Spleen (tissue), 11 donors: ENCODE results near the gene MXRA7. TPM values are rescaled to one million over a fixed set of nuclear protein-coding genes. Genes with fewer than 3 reads are reported as not detected.

Experiments
- DNase-seq: peaks from one replicate; pipeline ENCODE4 v3.0.0-alpha.2; 2020
- H3K27ac ChIP-seq, 8 donors: fragments of 200-600 bp; sonication (generic) in 7 of 8; 1 replicate in 4 of 8; 2 replicates in 4 of 8; pipeline versions ENCODE4 v1.5.0 to v1.8.0; 2016 to 2021; ENCODE audit warnings: inconsistent platforms in 4 of 8, mild to moderate bottlenecking in 4 of 8, moderate library complexity in 1 of 8
- H3K27me3 ChIP-seq, 7 donors: fragments of 200-600 bp; sonication (generic) in 6 of 7; replicated peaks in 1 of 7; 1 replicate in 4 of 7; 2 replicates in 3 of 7; pipeline versions ENCODE4 v1.5.0 to v1.8.0; 2016 to 2021; ENCODE audit warnings: inconsistent platforms in 3 of 7, mild to moderate bottlenecking in 1 of 7
- H3K36me3 ChIP-seq, 6 donors: fragments of 200-600 bp; sonication (generic) in 5 of 6; 1 replicate in 4 of 6; 2 replicates in 2 of 6; pipeline versions ENCODE4 v1.5.0 to v1.8.0; 2016 to 2021; ENCODE audit warnings: inconsistent platforms in 2 of 6
- H3K4me1 ChIP-seq, 6 donors: fragments of 200-600 bp; sonication (generic) in 5 of 6; 1 replicate in 3 of 6; 2 replicates in 3 of 6; pipeline versions ENCODE4 v1.5.0 to v1.8.0; 2016 to 2021; ENCODE audit warnings: inconsistent platforms in 3 of 6
- H3K4me3 ChIP-seq, 8 donors: fragments of 200-600 bp; sonication (generic) in 7 of 8; 1 replicate in 4 of 8; 2 replicates in 4 of 8; pipeline versions ENCODE4 v1.5.0 to v1.8.0; 2016 to 2021; ENCODE audit warnings: inconsistent platforms in 4 of 8, mild to moderate bottlenecking in 4 of 8, moderate library complexity in 2 of 8
- H3K9me3 ChIP-seq, 8 donors: fragments of 200-600 bp; sonication (generic) in 7 of 8; 1 replicate in 4 of 8; 2 replicates in 4 of 8; pipeline versions ENCODE4 v1.5.0 to v1.8.0; 2016 to 2021; ENCODE audit warnings: inconsistent platforms in 4 of 8
- POLR2A ChIP-seq, 3 donors: fragments of 450-650 bp; IDR thresholded peaks; one replicate each; pipeline ENCODE4 v1.5.1; 2017; ENCODE audit warnings: antibody characterized with exemption in 3 of 3, mild to moderate bottlenecking in 1 of 3
- POLR2AphosphoS5 ChIP-seq, 3 donors: sonication (generic); formaldehyde crosslinking; IDR thresholded peaks; one replicate each; pipeline ENCODE4 v1.5.1; 2017; ENCODE audit warnings: antibody characterized with exemption in 3 of 3
- WGBS, 5 donors: extraction: QIAGEN DNeasy Blood & Tissue Kit in 3 of 5; methylation state at CpG; one replicate each; pipeline versions ENCODE4 v1.1.5 to v1.1.7; 2013 to 2018; 5-methylcytosine and 5-hydroxymethylcytosine counted together
- intact Hi-C: fragments of 100-400 bp; cut with DNase I; formaldehyde crosslinking; loops from one replicate; pipeline ENCODE4 v1.15.0; 2023; ENCODE audit warnings: low total_unique reads
- polyA plus RNA-seq, 3 donors: library from polyadenylated mRNA; stranded (reverse); fragments of 200-250 nt; gene quantifications; one replicate each; pipeline ENCODE4 v1.2.1, GENCODE V29; 2013
- total RNA-seq, 7 donors: library from RNA; depleted of rRNA in 3 of 7; stranded (reverse); fragments of >200 nt in 3 of 7; fragmentation: NEBNext Ultra II Directional in 4 of 7; extraction: Animal tissue kit (Norgen Biotek cat#: 25700) in 4 of 7; gene quantifications; one replicate each; pipeline versions ENCODE4 v1.1.0 to v1.2.1, GENCODE V29; 2016 to 2021
- TF ChIP-seq, protein P1 (sequence below), 11 experiments: fragments of 200-600 bp in 7 of 11; fragments of 450-650 bp in 4 of 11; sonication (generic) in 4 of 11; IDR thresholded peaks in 8 of 11; conservative IDR thresholded peaks in 3 of 11; 1 replicate in 7 of 11; 2 replicates in 4 of 11; pipeline versions ENCODE4 v1.4.0 to v1.8.0; 2016 to 2021; ENCODE audit warnings: antibody characterized with exemption in 11 of 11, inconsistent platforms in 4 of 11, mild to moderate bottlenecking in 1 of 11
- donor health status: healthy with polysubstance abuse.
- donor health status: DM: no; HTN: no; CAD: no; lungs with moderate emphysema.
- donor health status: DM: no; HTN: no; CAD: no.
- donor health status: Bipolar disorder and iron deficiency.
- donor health status: healthy.
- donor health status: DM: no; HTN: no; CAD: no.
- donor health status: DM: yes; HTN: yes; CAD: no.

The MXRA7 gene
- total and polyA plus RNA-seq, 10 donors, result 37.8 to 172 (median 117) TPM

DNA sequence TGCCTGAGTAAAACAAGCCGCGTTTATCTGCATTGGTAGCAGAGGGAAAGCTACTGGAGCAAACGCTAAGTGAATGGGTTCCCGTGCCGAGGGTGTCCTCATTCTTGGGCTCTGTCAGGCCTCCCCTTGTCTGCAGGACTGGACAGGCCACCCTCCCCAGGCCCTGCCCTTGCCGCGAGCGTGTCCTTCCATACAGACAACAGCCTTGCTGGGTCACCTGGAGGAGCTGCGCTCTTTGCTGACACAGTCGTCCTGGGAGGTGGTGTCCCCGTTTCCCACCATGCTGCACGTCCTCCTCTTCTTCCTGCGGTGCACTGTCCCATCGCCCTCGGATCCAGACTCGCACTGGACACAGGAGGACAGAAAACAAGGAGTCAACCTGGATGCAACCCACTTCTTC, 7.8 kb upstream of the MXRA7 start:
- peak; percentile 68 for DNase-seq
- TF ChIP-seq POLR2AphosphoS5 (IDR thresholded peaks at IDR 0.05) (peak in 1 of 3 donors; percentile 54), POLR2A (IDR thresholded peaks at IDR 0.05) (no peak)
- TF ChIP-seq, protein P1, sequence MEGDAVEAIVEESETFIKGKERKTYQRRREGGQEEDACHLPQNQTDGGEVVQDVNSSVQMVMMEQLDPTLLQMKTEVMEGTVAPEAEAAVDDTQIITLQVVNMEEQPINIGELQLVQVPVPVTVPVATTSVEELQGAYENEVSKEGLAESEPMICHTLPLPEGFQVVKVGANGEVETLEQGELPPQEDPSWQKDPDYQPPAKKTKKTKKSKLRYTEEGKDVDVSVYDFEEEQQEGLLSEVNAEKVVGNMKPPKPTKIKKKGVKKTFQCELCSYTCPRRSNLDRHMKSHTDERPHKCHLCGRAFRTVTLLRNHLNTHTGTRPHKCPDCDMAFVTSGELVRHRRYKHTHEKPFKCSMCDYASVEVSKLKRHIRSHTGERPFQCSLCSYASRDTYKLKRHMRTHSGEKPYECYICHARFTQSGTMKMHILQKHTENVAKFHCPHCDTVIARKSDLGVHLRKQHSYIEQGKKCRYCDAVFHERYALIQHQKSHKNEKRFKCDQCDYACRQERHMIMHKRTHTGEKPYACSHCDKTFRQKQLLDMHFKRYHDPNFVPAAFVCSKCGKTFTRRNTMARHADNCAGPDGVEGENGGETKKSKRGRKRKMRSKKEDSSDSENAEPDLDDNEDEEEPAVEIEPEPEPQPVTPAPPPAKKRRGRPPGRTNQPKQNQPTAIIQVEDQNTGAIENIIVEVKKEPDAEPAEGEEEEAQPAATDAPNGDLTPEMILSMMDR (IDR thresholded peaks at IDR 0.05 in 8 of 11, conservative IDR thresholded peaks at IDR 0.05 in 3 of 11), result no peak
- WGBS, 5 donors, result 90 to 98% (median 93%) methylated on average over 14 to 16 of the region's 16 CpGs
- H3K27ac ChIP-seq, result peak overlapping the region in 1 of 8 donors; percentile 89
- no peaks in the 10 kb centered on the region for H3K9me3 ChIP-seq
- intact Hi-C loops, result no loop called here
- H3K4me1 ChIP-seq, result peaks cover 13 to 85% (median 44%) of the 10 kb centered on the region in 6 donors
- H3K36me3 ChIP-seq, result peaks cover 5 to 97% (median 82%) of the 10 kb centered on the region in 6 donors
- H3K27me3 ChIP-seq, result no peaks in the 10 kb centered on the region
- H3K4me3 ChIP-seq, result no peak overlapping the region

GRCh38 chr17:76716839-76717215, 6.1 kb upstream of the MXRA7 start:
- Histone ChIP-seq H3K36me3 (peaks cover 5 to 94% (median 70%) of the 10 kb centered on the region in 6 donors), H3K27me3 (no peaks in the 10 kb centered on the region), H3K4me1 (peaks cover 13 to 84% (median 38%) of the 10 kb centered on the region in 6 donors), H3K9me3 (no peaks in the 10 kb centered on the region), H3K27ac (peak overlapping the region in 7 of 8 donors; percentile 72 to 92 (median 87)), H3K4me3 (peak overlapping the region in 1 of 8 donors; percentile 56)
- intact Hi-C loops, result no loop called here
- 49 to 83% (median 68%) methylated on average over 6 of the region's 6 CpGs for WGBS, 5 donors
- DNase-seq, result peak; percentile 24
- no peak for TF ChIP-seq POLR2AphosphoS5 (IDR thresholded peaks at IDR 0.05)
- TF ChIP-seq, protein P1 (IDR thresholded peaks at IDR 0.05 in 8 of 11, conservative IDR thresholded peaks at IDR 0.05 in 3 of 11), result no peak
- no peak for TF ChIP-seq POLR2A (IDR thresholded peaks at IDR 0.05)

- peak in 1 of 3 donors; percentile 86 for TF ChIP-seq POLR2AphosphoS5 (IDR thresholded peaks at IDR 0.05)
- no peak for TF ChIP-seq POLR2A (IDR thresholded peaks at IDR 0.05)
- peaks cover 14 to 86% (median 42%) of the 10 kb centered on the region in 6 donors for H3K4me1 ChIP-seq
- intact Hi-C loops, result no loop called here
- no peaks in the 10 kb centered on the region for H3K27me3 ChIP-seq
- H3K9me3 ChIP-seq, result no peaks in the 10 kb centered on the region
- DNase-seq, result peak; percentile 82
- peak overlapping the region in 1 of 8 donors; percentile 56 for H3K4me3 ChIP-seq
- H3K36me3 ChIP-seq, result peaks cover 5 to 88% (median 65%) of the 10 kb centered on the region in 6 donors
- H3K27ac ChIP-seq, result peak overlapping the region in 7 of 8 donors; percentile 72 to 92 (median 87)
- 38 to 74% (median 58%) methylated on average over 13 of the region's 13 CpGs for WGBS, 5 donors
These were observed 5.5 kb upstream of the MXRA7 start for GRCh38 chr17:76716146-76716838.

GRCh38 chr17:76715496-76715830, 4.7 kb upstream of the MXRA7 start:
- no peaks in the 10 kb centered on the region for H3K9me3 ChIP-seq
- 76 to 83% (median 79%) methylated on average over 2 of the region's 2 CpGs for WGBS, 5 donors

More at GRCh38 chr17:76715496-76715830, 4.7 kb upstream of the MXRA7 start:
- H3K27ac ChIP-seq, result peak overlapping the region in 7 of 8 donors; percentile 72 to 92 (median 87)
- DNase-seq, result peak; percentile 72
- intact Hi-C loops, result no loop called here
- no peaks in the 10 kb centered on the region for H3K27me3 ChIP-seq
- H3K36me3 ChIP-seq, result peaks cover 0 to 80% (median 57%) of the 10 kb centered on the region in 6 donors
- H3K4me3 ChIP-seq, result peak overlapping the region in 1 of 8 donors; percentile 56
- peaks cover 17 to 82% (median 43%) of the 10 kb centered on the region in 6 donors for H3K4me1 ChIP-seq
- no peak for TF ChIP-seq POLR2A (IDR thresholded peaks at IDR 0.05)
- TF ChIP-seq, protein P1 (IDR thresholded peaks at IDR 0.05 in 8 of 11, conservative IDR thresholded peaks at IDR 0.05 in 3 of 11), result no peak
- no peak for TF ChIP-seq POLR2AphosphoS5 (IDR thresholded peaks at IDR 0.05)
